Thymus (tissue), 11 donors: ENCODE data around the gene GALNT2. TPM values are rescaled to one million over a fixed set of nuclear protein-coding genes. Genes with fewer than 3 reads are reported as not detected.
A peak's percentile ranks its signal among the peaks of the same experiment; 100 is the strongest.

Source experiments
- DNase-seq, 9 donors: peaks; one replicate each; pipeline ENCODE4 v3.0.0-alpha.2; 2013; ENCODE audit warnings: low spot score in 9 of 9, low read depth in 6 of 9, missing footprints in 1 of 9
- H3K27ac ChIP-seq, 2 donors: one replicate each; pipeline ENCODE4 v1.5.1; 2013; ENCODE audit warnings: control low read depth in 1 of 2, low read depth in 1 of 2, low read length in 1 of 2, mild to moderate bottlenecking in 1 of 2, moderate library complexity in 1 of 2
- H3K27me3 ChIP-seq, 2 donors: one replicate each; pipeline ENCODE4 v1.5.1; 2013; ENCODE audit warnings: low read length in 1 of 2; ENCODE audit not compliant: control insufficient read depth in 2 of 2, insufficient read depth in 1 of 2
- H3K36me3 ChIP-seq, 2 donors: one replicate each; pipeline ENCODE4 v1.5.1; 2013; ENCODE audit warnings: low read length in 1 of 2, mild to moderate bottlenecking in 1 of 2, moderate library complexity in 1 of 2; ENCODE audit not compliant: control insufficient read depth in 2 of 2, insufficient read depth in 2 of 2
- H3K4me1 ChIP-seq, 2 donors: one replicate each; pipeline ENCODE4 v1.5.1; 2013; ENCODE audit warnings: low read length in 2 of 2; ENCODE audit not compliant: control insufficient read depth in 2 of 2, insufficient read depth in 2 of 2
- H3K4me3 ChIP-seq, 2 donors: one replicate each; pipeline ENCODE4 v1.5.1; 2013; ENCODE audit warnings: low read length in 2 of 2, control low read depth in 1 of 2, mild to moderate bottlenecking in 1 of 2
- H3K9me3 ChIP-seq, 2 donors: one replicate each; pipeline ENCODE4 v1.5.1; 2013; ENCODE audit warnings: low read length in 1 of 2, mild to moderate bottlenecking in 1 of 2; ENCODE audit not compliant: control insufficient read depth in 2 of 2, insufficient read depth in 1 of 2
- WGBS: extraction: QIAGEN DNeasy Blood & Tissue Kit; methylation state at CpG from one replicate; pipeline ENCODE4 v1.1.7; 2013; 5-methylcytosine and 5-hydroxymethylcytosine counted together
- polyA plus RNA-seq: library from polyadenylated mRNA; stranded (reverse); fragments of 200-250 nt; gene quantifications from one replicate; pipeline ENCODE4 v1.2.3, GENCODE V29; 2013
- total RNA-seq: library from RNA; stranded (reverse); fragments of 120-200 nt; gene quantifications from one replicate; pipeline ENCODE4 v1.2.4, GENCODE V29; 2013
- donor health status: healthy.

Gene GALNT2
- total and polyA plus RNA-seq, 2 donors: 33.9 to 42.5 TPM

DNA sequence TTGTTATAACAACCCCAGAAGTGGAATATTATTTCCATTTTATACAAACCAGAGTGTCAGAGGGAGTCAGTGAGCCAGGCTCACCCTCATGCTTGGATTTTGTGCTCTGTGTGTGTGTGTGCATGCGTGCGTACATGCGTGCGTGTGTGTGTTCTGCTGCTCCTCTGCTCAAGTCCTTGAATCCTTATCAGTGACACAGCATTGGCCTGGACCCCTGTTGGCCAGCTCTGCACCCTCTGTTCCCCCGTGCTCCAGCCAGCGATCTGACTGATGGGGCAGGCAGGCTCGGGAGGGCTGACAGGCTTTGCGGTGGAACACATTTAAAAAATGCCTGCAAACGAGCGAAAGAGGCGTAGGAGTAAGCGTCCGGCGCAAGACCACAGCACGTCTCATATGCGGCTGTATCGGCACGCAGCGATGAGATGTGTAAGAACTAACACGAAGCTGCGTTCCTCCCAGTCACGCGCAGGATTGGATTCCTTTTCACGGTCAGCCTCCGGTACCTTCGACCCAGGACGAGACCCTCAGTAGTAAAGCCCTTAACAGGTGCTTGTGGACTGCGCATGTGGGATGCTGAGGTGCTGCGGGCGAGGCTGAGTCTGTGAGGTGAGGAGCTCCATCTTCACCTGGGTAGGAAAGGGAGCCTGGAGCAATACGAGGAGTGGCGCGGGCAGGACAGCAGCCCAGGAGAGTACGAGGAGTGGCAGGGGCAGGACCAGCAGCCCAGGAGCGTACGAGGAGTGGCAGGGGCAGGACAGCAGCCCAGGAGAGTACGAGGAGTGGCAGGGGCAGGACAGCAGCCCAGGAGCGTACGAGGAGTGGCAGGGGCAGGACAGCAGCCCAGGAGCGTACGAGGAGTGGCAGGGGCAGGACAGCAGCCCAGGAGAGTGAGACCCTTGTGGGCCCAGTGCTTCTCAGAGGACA, 130.9 kb downstream of the GALNT2 start:
- peaks cover 23 to 73% of the 10 kb centered on the region in 2 donors for H3K4me1 ChIP-seq
- 95% methylated on average over 41 of the region's 41 CpGs for WGBS
- no peak for DNase-seq
- H3K4me3 ChIP-seq: no peak overlapping the region
- no peaks in the 10 kb centered on the region for H3K9me3 ChIP-seq
- H3K27me3 ChIP-seq: no peaks in the 10 kb centered on the region
- H3K27ac ChIP-seq: no peak overlapping the region
- peaks cover 17 to 58% of the 10 kb centered on the region in 2 donors for H3K36me3 ChIP-seq

DNA sequence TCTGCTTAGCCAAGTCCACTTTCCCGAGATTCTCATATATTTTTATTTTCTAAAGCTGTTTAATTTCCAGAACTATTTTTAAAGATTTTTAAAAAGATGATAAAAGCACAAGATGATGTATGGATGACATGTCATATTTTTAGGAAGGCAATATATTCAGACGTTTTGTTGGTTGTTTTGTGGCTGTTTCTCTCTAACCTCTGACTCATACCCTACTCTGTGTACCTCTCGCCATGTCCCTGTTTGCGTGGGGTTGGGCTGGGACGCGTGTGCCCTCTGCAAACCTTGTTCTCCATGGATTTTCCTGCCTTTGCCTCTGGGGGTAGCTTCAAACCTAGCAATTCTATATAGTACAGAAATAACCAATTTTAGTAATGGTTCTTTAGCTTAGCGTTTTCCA, 132.0 kb downstream of the GALNT2 start:
- 82% methylated on average over 7 of the region's 7 CpGs for WGBS
- Histone ChIP-seq H3K27me3 (no peaks in the 10 kb centered on the region), H3K4me1 (peaks cover 23 to 64% of the 10 kb centered on the region in 2 donors), H3K4me3 (no peak overlapping the region), H3K27ac (peak overlapping the region in 1 of 2 donors; percentile 45), H3K36me3 (peaks cover 26 to 59% of the 10 kb centered on the region in 2 donors), H3K9me3 (no peaks in the 10 kb centered on the region)
- no peak for DNase-seq

DNA sequence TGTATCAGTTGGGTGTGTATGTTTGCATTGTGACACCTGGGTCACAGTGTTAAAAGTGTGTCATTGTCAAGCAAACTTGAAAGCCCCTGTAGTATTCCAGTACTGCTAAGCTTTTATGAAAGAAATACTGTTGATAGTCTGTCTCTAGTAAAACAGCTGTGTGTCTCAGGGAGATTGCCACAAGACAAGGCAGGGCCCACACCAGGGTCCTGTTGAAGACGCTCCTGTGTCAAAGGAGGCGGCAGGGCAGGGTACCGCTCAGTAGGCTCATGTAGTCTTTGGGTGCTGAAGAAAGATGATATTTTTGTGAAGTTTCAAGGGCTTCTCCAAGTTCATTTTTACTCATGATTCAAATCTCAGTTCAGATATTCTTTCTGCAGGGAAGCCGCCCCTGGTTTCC, 132.5 kb downstream of the GALNT2 start:
- H3K4me1 ChIP-seq: peaks cover 20 to 62% of the 10 kb centered on the region in 2 donors
- H3K9me3 ChIP-seq: no peaks in the 10 kb centered on the region
- 69% methylated on average over 4 of the region's 4 CpGs for WGBS
- H3K36me3 ChIP-seq: peaks cover 32 to 61% of the 10 kb centered on the region in 2 donors
- H3K27ac ChIP-seq: peak overlapping the region; percentile 37 to 45
- no peak overlapping the region for H3K4me3 ChIP-seq
- H3K27me3 ChIP-seq: no peaks in the 10 kb centered on the region
- DNase-seq: peak in 1 of 9 donors; percentile 55

DNA sequence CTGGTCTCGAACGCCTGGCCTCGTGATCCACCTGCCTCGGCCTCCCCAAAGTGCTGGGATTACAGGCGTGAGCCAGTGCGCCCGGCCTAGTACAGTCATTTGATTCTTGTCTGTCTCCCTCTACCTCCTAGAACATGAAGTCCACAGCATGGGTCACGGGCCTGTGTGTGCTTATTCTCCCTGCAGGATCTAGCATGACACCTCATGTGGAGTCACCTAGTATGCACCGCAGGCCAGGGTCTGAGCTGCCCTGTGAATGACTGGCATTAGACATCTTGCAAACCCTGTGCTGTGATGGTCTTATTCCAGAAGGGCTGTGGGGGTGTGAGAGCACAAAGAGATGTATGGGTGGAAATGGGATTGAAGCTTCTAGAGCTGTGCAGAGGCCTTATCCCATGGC, 133.2 kb downstream of the GALNT2 start:
- Histone ChIP-seq H3K9me3 (no peaks in the 10 kb centered on the region), H3K4me3 (no peak overlapping the region), H3K36me3 (peaks cover 36 to 68% of the 10 kb centered on the region in 2 donors), H3K27me3 (no peaks in the 10 kb centered on the region), H3K4me1 (peaks cover 14 to 59% of the 10 kb centered on the region in 2 donors), H3K27ac (no peak overlapping the region)
- no peak for DNase-seq
- 98% methylated on average over 9 of the region's 9 CpGs for WGBS

DNA sequence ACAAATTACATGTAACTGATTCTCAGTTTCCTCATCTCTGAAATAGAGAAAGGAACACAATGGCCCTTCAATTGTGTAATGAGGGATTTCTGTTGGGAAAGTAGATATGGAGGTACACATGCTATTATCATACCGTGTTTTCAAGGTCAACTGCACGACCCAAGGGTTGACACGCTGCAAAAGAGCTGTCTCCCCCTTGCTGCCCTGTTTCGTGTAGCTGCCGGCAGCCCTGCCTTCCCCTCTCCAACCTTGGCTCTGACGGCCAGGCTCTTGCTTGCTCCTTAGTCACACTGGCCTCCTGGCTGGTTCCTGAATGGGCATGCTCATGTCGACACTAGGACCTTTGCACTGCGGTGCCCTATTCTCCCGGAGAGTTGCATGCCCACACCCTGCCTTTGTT, 134.4 kb downstream of the GALNT2 start:
- H3K27ac ChIP-seq: no peak overlapping the region
- peaks cover 36 to 72% of the 10 kb centered on the region in 2 donors for H3K36me3 ChIP-seq
- WGBS: 98% methylated on average over 9 of the region's 9 CpGs
- H3K4me3 ChIP-seq: no peak overlapping the region
- H3K27me3 ChIP-seq: no peaks in the 10 kb centered on the region
- H3K9me3 ChIP-seq: no peaks in the 10 kb centered on the region
- DNase-seq: no peak
- peaks cover 7 to 53% of the 10 kb centered on the region in 2 donors for H3K4me1 ChIP-seq

DNA sequence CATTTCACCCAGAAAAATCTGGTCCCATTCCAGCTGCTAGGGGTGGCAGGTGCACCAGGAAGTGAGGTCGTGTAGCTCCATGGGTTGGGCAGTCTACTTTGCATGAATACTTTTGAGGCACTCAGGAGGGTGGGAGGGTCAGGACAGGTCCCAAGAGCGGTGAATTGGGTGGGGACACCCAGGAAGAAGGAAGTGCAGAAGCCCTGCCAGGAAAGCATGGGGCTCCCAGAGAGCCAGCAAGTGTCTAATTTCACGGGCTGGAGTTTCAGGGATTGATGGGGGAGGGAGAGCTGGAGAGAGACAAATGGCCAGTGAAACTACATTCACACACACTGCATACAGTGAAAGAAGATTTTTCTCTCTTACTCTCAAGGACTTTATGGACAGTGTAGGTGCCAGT, 137.8 kb downstream of the GALNT2 start:
- H3K4me3 ChIP-seq: no peak overlapping the region
- DNase-seq: no peak
- WGBS: 80% methylated on average over 3 of the region's 3 CpGs
- H3K4me1 ChIP-seq: peaks cover 6 to 47% of the 10 kb centered on the region in 2 donors
- no peak overlapping the region for H3K27ac ChIP-seq
- H3K9me3 ChIP-seq: no peaks in the 10 kb centered on the region
- peaks cover 38 to 89% of the 10 kb centered on the region in 2 donors for H3K36me3 ChIP-seq
- no peaks in the 10 kb centered on the region for H3K27me3 ChIP-seq

DNA sequence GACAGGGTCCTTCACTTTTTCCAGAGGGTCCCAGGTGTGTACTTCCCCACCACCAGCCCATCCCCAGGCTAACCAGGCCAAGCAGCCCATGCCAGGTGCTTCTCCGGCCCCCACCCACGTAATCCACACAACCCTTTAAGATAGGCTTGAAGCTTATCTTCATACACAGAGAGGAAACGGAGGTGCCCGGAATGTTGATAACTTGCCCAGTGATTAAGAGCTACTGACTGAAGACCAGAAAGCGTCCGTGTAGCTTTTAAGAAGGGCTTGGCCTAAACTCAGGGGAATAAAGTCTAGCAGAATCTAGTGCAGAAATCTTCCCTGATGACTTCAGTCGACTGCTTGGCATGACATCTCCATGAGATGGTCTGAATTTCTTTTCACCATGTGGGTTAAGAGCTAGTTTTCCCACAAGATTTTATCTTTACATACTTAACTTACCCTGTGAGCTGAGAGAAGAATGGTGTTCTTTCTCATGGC, 138.7 kb downstream of the GALNT2 start:
- Histone ChIP-seq H3K4me3 (no peak overlapping the region), H3K4me1 (peaks cover 6 to 44% of the 10 kb centered on the region in 2 donors), H3K9me3 (no peaks in the 10 kb centered on the region), H3K27ac (no peak overlapping the region), H3K27me3 (no peaks in the 10 kb centered on the region), H3K36me3 (peaks cover 35 to 90% of the 10 kb centered on the region in 2 donors)
- DNase-seq: no peak
- 88% methylated on average over 7 of the region's 7 CpGs for WGBS

DNA sequence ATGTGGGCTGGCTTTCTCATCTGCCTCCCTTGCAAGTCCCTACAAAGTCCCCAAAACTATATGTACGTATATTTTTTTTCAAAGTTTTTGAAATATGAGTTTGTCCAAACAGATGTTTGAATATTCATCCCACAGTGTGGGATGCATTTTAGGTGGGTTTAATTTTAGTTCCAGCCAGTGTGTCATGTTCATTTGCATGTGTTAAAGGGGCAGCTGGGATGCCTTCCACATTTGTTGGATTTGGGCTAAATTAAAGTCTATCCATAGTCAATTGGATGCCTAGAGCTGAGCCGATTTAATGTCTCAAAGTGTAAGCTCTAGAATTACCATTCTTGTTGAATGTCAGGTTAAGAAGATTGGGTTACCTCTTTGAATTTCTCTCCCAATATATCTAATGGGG, 139.2 kb downstream of the GALNT2 start:
- H3K9me3 ChIP-seq: no peaks in the 10 kb centered on the region
- H3K4me1 ChIP-seq: peaks cover 6 to 45% of the 10 kb centered on the region in 2 donors
- no peak overlapping the region for H3K4me3 ChIP-seq
- no peak overlapping the region for H3K27ac ChIP-seq
- 85% methylated on average over 2 of the region's 2 CpGs for WGBS
- peaks cover 35 to 90% of the 10 kb centered on the region in 2 donors for H3K36me3 ChIP-seq
- H3K27me3 ChIP-seq: no peaks in the 10 kb centered on the region
- DNase-seq: no peak

DNA sequence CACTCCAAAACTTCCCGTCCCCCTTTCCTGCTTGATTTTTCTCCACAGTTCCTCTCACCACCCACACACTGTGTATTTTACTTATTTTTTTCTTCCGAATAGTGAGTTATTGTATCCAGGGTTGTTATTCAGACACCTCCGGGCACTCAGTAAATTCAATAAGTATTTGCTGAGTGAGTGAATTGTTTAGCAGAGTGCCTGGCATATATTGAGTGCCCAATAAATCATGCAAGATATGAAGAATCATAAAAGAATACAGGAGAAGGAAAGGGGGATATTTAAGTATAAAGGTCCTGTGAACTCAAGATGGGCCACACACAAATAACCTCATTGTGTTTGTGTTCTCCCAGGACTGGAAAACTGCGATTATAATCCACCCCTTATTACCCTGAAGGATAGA, 139.9 kb downstream of the GALNT2 start:
- 97% methylated on average over 4 of the region's 4 CpGs for WGBS

More for the DNA sequence above, 139.9 kb downstream of the GALNT2 start:
- DNase-seq: no peak
- no peaks in the 10 kb centered on the region for H3K9me3 ChIP-seq
- H3K4me3 ChIP-seq: no peak overlapping the region
- H3K4me1 ChIP-seq: peaks cover 6 to 53% of the 10 kb centered on the region in 2 donors
- H3K27me3 ChIP-seq: no peaks in the 10 kb centered on the region
- H3K27ac ChIP-seq: no peak overlapping the region
- peaks cover 35 to 88% of the 10 kb centered on the region in 2 donors for H3K36me3 ChIP-seq
